K562 (cell line): Measurements from ENCODE around the gene HUNK. TPM values are rescaled to one million over a fixed set of nuclear protein-coding genes. Genes with fewer than 3 reads are reported as not detected.

Experiments used
- ATAC-seq: fragments of 200-7000 bp; cut with Tn5 transposase; 3 replicates; pipeline ENCODE4 v1.9.1; 2020; ENCODE audit warnings: moderate library complexity
- BruUV-seq: library from RNA; stranded (reverse); fragments of 400-500 nt; replicated peaks from 2 replicates; lab custom pipeline; 2021; lab: Mats Ljungman, UMichigan
- CTCF ChIA-PET: fragments of 300-600 bp; formaldehyde crosslinking; extraction: SDS; loops from one replicate; lab custom pipeline; 2021; ENCODE audit warnings: low intra/inter-chr PET ratio; lab: Yijun Ruan, JAX
- POLR2A ChIA-PET: fragments of 300-600, 350-650 bp; sonication (Branson Sonifier 250); formaldehyde crosslinking; extraction: SDS; loops from one replicate; lab custom pipeline; 2021; ENCODE audit warnings: antibody characterized with exemption, inconsistent platforms; lab: Yijun Ruan, JAX
- DNase-seq, 4 experiments: peaks; one replicate each; pipeline versions ENCODE4 v3.0.0 to v3.0.0-alpha.2; 2011 to 2018; ENCODE audit warnings: low spot score in 3 of 4, mixed read lengths in 3 of 4; ENCODE audit errors: extremely low read depth in 1 of 4
- FAIRE-seq: peaks from 2 replicates; lab custom pipeline; 2011; peaks lifted over from hg19 to GRCh38; lab: Jason Lieb, UNC
- H2AFZ ChIP-seq: 2 replicates; pipeline ENCODE4 v1.6.0; 2011; ENCODE audit warnings: low read depth, low read length, control low read depth, inconsistent platforms
- H3K27ac ChIP-seq: fragments of 200-600 bp; 3 replicates; pipeline ENCODE4 v1.8.0; 2011; ENCODE audit warnings: low read depth, mild to moderate bottlenecking, control low read depth, inconsistent platforms, low read length, moderate library complexity, mixed read lengths; ENCODE audit errors: extremely low read depth
- H3K27me3 ChIP-seq, 2 experiments: fragments of 300-600 bp in 1 of 2; 2 replicates in 1 of 2; 3 replicates in 1 of 2; pipeline versions ENCODE4 v1.6.0 to v1.8.0; 2011; ENCODE audit warnings: inconsistent platforms in 2 of 2, low read length in 2 of 2, mild to moderate bottlenecking in 1 of 2, mixed read lengths in 1 of 2, moderate library complexity in 1 of 2; ENCODE audit not compliant: control insufficient read depth in 2 of 2, insufficient read depth in 2 of 2
- H3K36me3 ChIP-seq: fragments of 300-600 bp; 3 replicates; pipeline ENCODE4 v1.8.0; 2011; ENCODE audit warnings: mild to moderate bottlenecking, low read length, inconsistent platforms; ENCODE audit not compliant: control insufficient read depth, insufficient read depth
- H3K4me1 ChIP-seq, 2 experiments: fragments of 200-600 bp in 1 of 2; replicated peaks in 1 of 2; 2 replicates in 1 of 2; 3 replicates in 1 of 2; pipeline versions ENCODE4 v1.5.1 to v1.8.0; 2011; ENCODE audit warnings: inconsistent platforms in 2 of 2, low read length in 2 of 2, mild to moderate bottlenecking in 1 of 2, mixed read lengths in 1 of 2, moderate library complexity in 1 of 2; ENCODE audit not compliant: control insufficient read depth in 2 of 2, insufficient read depth in 2 of 2
- H3K4me2 ChIP-seq: 2 replicates; pipeline ENCODE4 v1.6.1; 2011; ENCODE audit warnings: low read length, control low read depth, inconsistent platforms, mixed read lengths; ENCODE audit not compliant: insufficient read depth
- H3K4me3 ChIP-seq: fragments of 200-600 bp; sonication (generic), shearing (Covaris generic); 2 replicates; pipeline ENCODE4 v1.5.1; 2016; ENCODE audit warnings: control low read depth, inconsistent platforms
- H3K79me2 ChIP-seq: fragments of 200-600 bp; 3 replicates; pipeline ENCODE4 v1.8.0; 2011; ENCODE audit warnings: low read length, inconsistent platforms; ENCODE audit not compliant: control insufficient read depth, insufficient read depth
- H3K9ac ChIP-seq, 2 experiments: 2 replicates each; pipeline versions ENCODE4 v1.6.0 to v1.6.1; 2011; ENCODE audit warnings: low read depth in 2 of 2, low read length in 2 of 2, control low read depth in 1 of 2, inconsistent platforms in 1 of 2, mild to moderate bottlenecking in 1 of 2, mixed read lengths in 1 of 2; ENCODE audit not compliant: insufficient read depth in 1 of 2
- H3K9me1 ChIP-seq: one replicate; pipeline ENCODE4 v1.6.0; 2011; ENCODE audit warnings: inconsistent platforms, mild to moderate bottlenecking, low read length, moderate library complexity; ENCODE audit not compliant: control insufficient read depth, insufficient read depth
- H3K9me3 ChIP-seq: replicated peaks from 2 replicates; pipeline ENCODE4 v1.5.1; 2011; ENCODE audit warnings: low read depth, low read length, inconsistent platforms; ENCODE audit not compliant: control insufficient read depth, insufficient read depth
- H4K20me1 ChIP-seq: replicated peaks from 2 replicates; pipeline ENCODE4 v1.6.1; 2011; ENCODE audit warnings: low read length, inconsistent platforms, mixed read lengths; ENCODE audit not compliant: control insufficient read depth, insufficient read depth
- ETV1 ChIP-seq: fragments of 450-650 bp; conservative IDR thresholded peaks from 2 replicates; pipeline ENCODE4 v1.6.1; 2016; ENCODE audit warnings: missing genetic modification characterization, control low read depth, low read depth, missing compliant biosample characterization
- PRDM10 ChIP-seq: fragments of 450-650 bp; IDR thresholded peaks from 2 replicates; pipeline ENCODE4 v1.6.1; 2018; ENCODE audit not compliant: partially characterized antibody
- PREB ChIP-seq: sonication (generic); formaldehyde crosslinking; IDR thresholded peaks from 2 replicates; pipeline ENCODE4 v1.8.1; 2023; ENCODE audit warnings: mild to moderate bottlenecking, missing genetic modification reagents
- RUNX1 ChIP-seq: sonication (generic); IDR thresholded peaks from 2 replicates; pipeline ENCODE4 v1.6.1; 2016; ENCODE audit warnings: antibody characterized with exemption, low read depth
- SETDB1 ChIP-seq: IDR thresholded peaks from one replicate; pipeline ENCODE4 v1.6.1; 2012; ENCODE audit warnings: low read length, control low read depth, inconsistent platforms
- SIN3A ChIP-seq, 2 experiments: fragments of 150-350 bp in 1 of 2; IDR thresholded peaks; 2 replicates each; pipeline ENCODE4 v1.6.1; 2011 to 2016; ENCODE audit warnings: borderline replicate concordance in 2 of 2, low read depth in 2 of 2, low read length in 2 of 2, mild to moderate bottlenecking in 2 of 2, moderate library complexity in 2 of 2; ENCODE audit not compliant: control insufficient read depth in 1 of 2
- TCF7 ChIP-seq: sonication (generic); IDR thresholded peaks from 2 replicates; pipeline ENCODE4 v1.6.1; 2016; ENCODE audit warnings: antibody characterized with exemption, borderline replicate concordance
- ZNF224 ChIP-seq: sonication (generic); formaldehyde crosslinking; IDR thresholded peaks from 2 replicates; pipeline ENCODE4 v1.8.0; 2022; ENCODE audit warnings: mild to moderate bottlenecking, missing genetic modification reagents
- ZNF274 ChIP-seq: IDR thresholded peaks from 2 replicates; pipeline ENCODE4 v1.6.1; 2011; ENCODE audit warnings: low read depth, mild to moderate bottlenecking, low read length, moderate library complexity, borderline replicate concordance
- ZNF449 ChIP-seq: fragments of 250-450 bp; sonication (Bioruptor Pico); IDR thresholded peaks from 2 replicates; pipeline ENCODE4 v1.8.0; 2022; ENCODE audit warnings: moderate library complexity, mild to moderate bottlenecking, inconsistent platforms
- ZNF551 ChIP-seq: fragments of 250-450 bp; sonication (Bioruptor Pico); IDR thresholded peaks from 2 replicates; pipeline ENCODE4 v1.5.0; 2021; ENCODE audit warnings: mild to moderate bottlenecking, moderate library complexity
- WGBS: fragments of 100-300 bp; shearing (Covaris generic); methylation state at CpG from one replicate; pipeline ENCODE4 v1.1.6; 2016; ENCODE audit warnings: low coverage, mixed read lengths; ENCODE audit not compliant: insufficient coverage; ENCODE audit errors: missing lambda C conversion rate; 5-methylcytosine and 5-hydroxymethylcytosine counted together
- in situ Hi-C: fragments of 300-500 bp; cut with MboI; formaldehyde crosslinking; loops from 4 replicates; pipeline ENCODE4 v1.15.0; 2018; ENCODE audit warnings: inconsistent platforms, mixed read lengths
- intact Hi-C: fragments of 100-400 bp; cut with micrococcal nuclease; formaldehyde crosslinking; loops from 2 replicates; pipeline ENCODE4 v1.14.2; 2022
- polyA plus RNA-seq, 8 experiments: library from polyadenylated mRNA; depleted of rRNA in 4 of 8; stranded (reverse) in 5 of 8; unstranded in 3 of 8; fragments of >200 nt; fragmentation: Nextera tagmentation in 2 of 8; fragmentation: Illumina TruSeq in 1 of 8; extraction: Ambion mirVana in 2 of 8; extraction: Trizol in 1 of 8; gene quantifications; 2 replicates each; pipeline versions ENCODE4 v1.2.1 to v1.2.3, GENCODE V29; 2011 to 2014; ENCODE audit warnings: inconsistent platforms in 1 of 8, missing spikeins in 1 of 8
- total RNA-seq, 7 experiments: library from RNA; depleted of rRNA in 6 of 7; stranded (reverse); fragments of >200 nt in 6 of 7; fragmentation: Illumina TruSeq in 2 of 7; extraction: Trizol in 2 of 7; gene quantifications; 2 replicates each; pipeline versions ENCODE4 v1.2.1 to v1.2.3, GENCODE V29; 2011 to 2021; ENCODE audit warnings: low replicate concordance in 1 of 7

HUNK gene
- total and polyA plus RNA-seq, 9 of the 15 experiments (the other 6 are each of a cell fraction or from before 2014, with no cell fraction given): not detected

GRCh38 chr21:31837618-31838390 is 35.0 kb upstream of the HUNK start:
- Histone ChIP-seq H3K4me3 (no peak overlapping the region), H3K9me1 (no peaks in the 10 kb centered on the region), H3K27me3 (0 out of 5 replicates have a peak, but pooled peaks cover 0 to 5% of the 10 kb centered on the region in 2 experiments), H3K36me3 (no peaks in the 10 kb centered on the region), H3K9me3 (no peaks in the 10 kb centered on the region), H3K27ac (no peak overlapping the region), H2AFZ (no peak overlapping the region), H3K9ac (no peak overlapping the region), H3K79me2 (no peaks in the 10 kb centered on the region), H4K20me1 (no peaks in the 10 kb centered on the region), H3K4me1 (no peaks in the 10 kb centered on the region), H3K4me2 (no peak overlapping the region)
- FAIRE-seq: no peak
- ChIA-PET CTCF (no interaction called here), POLR2A (no interaction called here)
- intact Hi-C loops: no loop called here
- DNase-seq: no peak
- no TSS peak for BruUV-seq
- WGBS: 0% methylated on average over 3 of the region's 3 CpGs
- ATAC-seq: no peak
- in situ Hi-C loops: no loop called here
- no peak for TF ChIP-seq RUNX1
- no peak for TF ChIP-seq ZNF449
- TF ChIP-seq ZNF551 (CRISPR knock-in tag): no peak
- no peak for TF ChIP-seq PRDM10
- TF ChIP-seq TCF7: no peak
- TF ChIP-seq SETDB1: no peak
- TF ChIP-seq SIN3A (IDR thresholded peaks at IDR 0.05; ENCODE audit: borderline replicate concordance in 2 of 2, control insufficient read depth in 1 of 2, low read depth in 2 of 2, low read length in 2 of 2): no peak
- no peak for TF ChIP-seq ZNF274
- TF ChIP-seq ZNF224: no peak
- no peak for TF ChIP-seq PREB (CRISPR knock-in tag)
- TF ChIP-seq ETV1 (tag): no peak
